ENCODE results near the gene LRBA.
"Not testable (repeated sequence)": the region's sequence is repeated elsewhere in the genome, so short reads cannot be mapped to it uniquely, and the experiment has no call there.

LRBA gene

DNA sequence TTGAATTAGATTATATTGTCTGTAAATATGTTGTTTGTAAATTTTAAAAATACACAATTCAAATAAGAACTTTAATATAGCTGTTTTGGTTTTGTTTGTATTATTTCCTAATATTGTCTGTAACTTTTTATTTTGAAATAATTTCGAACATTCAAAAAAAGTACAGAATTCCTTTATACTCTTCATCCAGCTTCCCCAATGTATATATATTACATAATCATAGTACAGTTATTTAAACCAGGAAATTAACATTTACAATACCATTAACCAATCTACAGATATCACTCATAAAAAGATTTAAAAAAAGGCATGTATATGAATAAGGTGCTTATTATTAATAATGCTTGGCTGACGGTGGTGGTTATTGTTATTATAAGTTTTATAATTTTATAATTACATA lies 84.1 kb downstream of the LRBA start:
- DNase-seq (ENCODE audit: low read depth) = no peak
- H3K4me3 ChIP-seq (ENCODE audit: low read length) = no peak overlapping the region
- TF ChIP-seq, protein P1, sequence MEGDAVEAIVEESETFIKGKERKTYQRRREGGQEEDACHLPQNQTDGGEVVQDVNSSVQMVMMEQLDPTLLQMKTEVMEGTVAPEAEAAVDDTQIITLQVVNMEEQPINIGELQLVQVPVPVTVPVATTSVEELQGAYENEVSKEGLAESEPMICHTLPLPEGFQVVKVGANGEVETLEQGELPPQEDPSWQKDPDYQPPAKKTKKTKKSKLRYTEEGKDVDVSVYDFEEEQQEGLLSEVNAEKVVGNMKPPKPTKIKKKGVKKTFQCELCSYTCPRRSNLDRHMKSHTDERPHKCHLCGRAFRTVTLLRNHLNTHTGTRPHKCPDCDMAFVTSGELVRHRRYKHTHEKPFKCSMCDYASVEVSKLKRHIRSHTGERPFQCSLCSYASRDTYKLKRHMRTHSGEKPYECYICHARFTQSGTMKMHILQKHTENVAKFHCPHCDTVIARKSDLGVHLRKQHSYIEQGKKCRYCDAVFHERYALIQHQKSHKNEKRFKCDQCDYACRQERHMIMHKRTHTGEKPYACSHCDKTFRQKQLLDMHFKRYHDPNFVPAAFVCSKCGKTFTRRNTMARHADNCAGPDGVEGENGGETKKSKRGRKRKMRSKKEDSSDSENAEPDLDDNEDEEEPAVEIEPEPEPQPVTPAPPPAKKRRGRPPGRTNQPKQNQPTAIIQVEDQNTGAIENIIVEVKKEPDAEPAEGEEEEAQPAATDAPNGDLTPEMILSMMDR (conservative IDR thresholded peaks at IDR 0.05; ENCODE audit: low read length) = no peak

DNA sequence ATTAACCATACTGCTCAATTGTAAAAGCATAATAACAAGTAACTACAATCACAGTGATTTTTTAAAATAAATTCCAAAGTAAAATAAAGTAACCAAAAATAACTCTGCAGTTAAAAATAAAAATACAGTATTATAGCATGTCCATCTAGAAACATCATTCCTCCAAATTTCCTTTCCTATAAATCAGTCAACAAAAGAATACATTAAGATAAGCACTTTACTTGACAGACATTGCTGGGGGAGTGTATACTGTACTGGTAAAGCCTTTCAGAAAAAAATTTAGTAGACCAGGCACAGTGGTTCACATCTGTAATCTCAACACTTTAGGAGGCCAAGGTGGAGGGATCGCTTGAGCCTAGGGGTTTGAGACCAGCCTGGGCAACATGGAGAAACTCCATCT lies 91.1 kb downstream of the LRBA start:
- no peak for DNase-seq (ENCODE audit: low read depth)
- no peak overlapping the region for H3K4me3 ChIP-seq (ENCODE audit: low read length)
- TF ChIP-seq, protein P1 (conservative IDR thresholded peaks at IDR 0.05; ENCODE audit: low read length) = no peak

DNA sequence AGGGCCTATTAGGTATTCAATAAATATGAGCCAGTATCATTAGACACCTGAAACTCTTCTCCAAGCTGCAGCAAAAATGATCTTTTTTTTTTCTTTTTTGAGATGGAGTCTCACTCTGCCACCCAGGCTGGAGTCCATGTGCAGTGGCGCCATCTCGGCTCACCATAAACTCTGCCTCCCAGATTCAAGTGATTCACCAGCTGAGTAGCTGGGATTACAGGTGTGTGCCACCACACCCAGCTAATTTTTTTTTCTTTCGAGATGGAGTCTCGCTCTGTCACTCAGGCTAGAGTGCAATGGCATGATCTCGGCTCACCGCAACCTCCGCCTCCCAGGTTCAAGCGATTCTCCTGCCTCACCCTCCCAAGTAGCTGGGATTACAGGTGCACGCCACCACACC lies 93.6 kb downstream of the LRBA start:
- H3K4me3 ChIP-seq (ENCODE audit: low read length); DNase-seq (ENCODE audit: low read depth): not testable (repeated sequence)

DNA sequence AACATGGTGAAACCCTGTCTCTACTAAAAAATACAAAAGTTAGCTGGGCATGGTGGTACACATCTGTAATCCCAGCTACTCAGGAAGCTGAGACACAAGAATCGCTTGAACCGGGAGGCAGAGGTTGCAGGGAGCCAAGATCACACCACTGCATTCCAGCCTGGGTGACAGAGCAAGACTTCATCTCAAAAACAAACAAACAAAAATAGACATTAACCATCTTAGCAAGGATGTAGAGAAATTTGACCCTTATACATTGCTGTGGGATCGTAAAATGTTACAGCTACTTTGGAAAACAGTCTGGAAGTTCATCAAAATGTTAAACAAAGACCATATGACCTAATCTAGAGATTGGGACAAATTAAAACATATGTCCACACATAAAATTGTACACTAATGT lies 96.5 kb downstream of the LRBA start:
- not testable (repeated sequence) for H3K4me3 ChIP-seq (ENCODE audit: low read length); DNase-seq (ENCODE audit: low read depth)

DNA sequence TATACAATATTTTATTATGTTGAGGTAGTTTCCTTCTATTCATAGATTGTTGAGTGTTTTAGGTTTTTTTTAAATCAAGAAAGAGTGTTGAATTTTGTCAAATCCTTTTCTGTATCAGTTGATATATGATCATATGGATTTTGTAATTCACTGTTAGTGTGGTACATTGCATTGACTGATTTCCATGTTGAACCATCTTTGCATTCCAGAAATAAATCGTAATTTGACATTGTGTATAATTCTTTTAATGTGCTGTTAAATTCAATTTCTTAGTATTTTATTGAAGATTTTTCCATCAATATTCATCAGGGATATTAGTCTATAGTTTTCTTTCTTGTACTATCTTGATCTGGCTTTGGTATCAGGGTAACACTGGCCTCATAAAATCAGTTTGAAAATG lies 103.8 kb downstream of the LRBA start:
- no peak overlapping the region for H3K4me3 ChIP-seq (ENCODE audit: low read length)
- DNase-seq (ENCODE audit: low read depth) = no peak
- TF ChIP-seq, protein P1 (conservative IDR thresholded peaks at IDR 0.05; ENCODE audit: low read length) = no peak

DNA sequence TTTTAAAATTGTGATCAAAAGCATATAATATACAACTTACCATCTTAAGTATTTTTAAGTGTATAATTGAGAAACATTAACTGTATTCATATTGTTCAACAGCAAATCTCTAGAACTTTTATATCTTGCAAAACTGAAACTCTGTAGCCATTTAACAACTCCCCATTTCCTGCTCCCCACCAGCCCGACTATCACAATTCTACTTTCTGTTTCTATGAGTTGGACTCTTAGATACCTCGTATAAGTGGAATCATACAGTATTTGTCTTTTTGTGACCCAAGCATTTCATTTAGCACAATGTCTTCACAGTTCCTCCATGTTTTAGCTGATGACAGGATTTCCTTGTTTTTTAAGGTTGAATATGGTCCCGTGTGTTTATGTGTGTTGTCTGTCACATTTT lies 106.0 kb downstream of the LRBA start:
- TF ChIP-seq, protein P1 (conservative IDR thresholded peaks at IDR 0.05; ENCODE audit: low read length) = no peak
- no peak for DNase-seq (ENCODE audit: low read depth)
- no peak overlapping the region for H3K4me3 ChIP-seq (ENCODE audit: low read length)

DNA sequence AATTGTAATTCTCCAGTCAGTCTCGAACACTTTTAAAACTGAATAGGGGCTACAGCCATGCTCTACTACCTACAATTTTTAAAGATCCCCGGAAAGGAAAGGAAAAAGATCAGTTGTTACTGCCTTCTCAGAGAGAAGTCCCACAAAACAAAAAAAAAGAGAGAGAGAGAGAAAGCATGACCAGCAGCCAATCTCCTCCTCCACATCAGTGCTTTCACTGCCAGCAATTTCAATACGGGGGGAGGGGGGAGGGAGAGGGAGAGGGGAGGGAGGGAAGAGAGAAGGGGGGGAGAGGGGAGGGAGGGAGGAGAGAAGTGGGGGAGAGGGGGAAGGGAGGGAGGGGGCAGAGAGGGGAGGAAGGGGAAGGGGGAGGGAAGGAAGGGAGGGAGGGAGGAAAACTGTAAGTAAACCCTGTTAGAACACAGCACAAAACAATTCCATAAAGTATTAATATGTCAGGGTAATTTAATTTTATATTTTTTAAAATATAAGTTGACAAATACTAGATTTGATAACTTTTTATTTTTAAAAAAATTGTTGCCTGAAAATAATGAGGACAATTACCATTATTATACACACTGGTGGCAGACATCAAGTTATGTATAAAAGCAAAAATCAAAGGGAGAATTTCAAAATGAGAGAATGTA lies 108.0 kb downstream of the LRBA start:
- TF ChIP-seq, protein P1 (conservative IDR thresholded peaks at IDR 0.05; ENCODE audit: low read length) = no peak
- no peak for DNase-seq (ENCODE audit: low read depth)
- H3K4me3 ChIP-seq (ENCODE audit: low read length) = no peak overlapping the region

DNA sequence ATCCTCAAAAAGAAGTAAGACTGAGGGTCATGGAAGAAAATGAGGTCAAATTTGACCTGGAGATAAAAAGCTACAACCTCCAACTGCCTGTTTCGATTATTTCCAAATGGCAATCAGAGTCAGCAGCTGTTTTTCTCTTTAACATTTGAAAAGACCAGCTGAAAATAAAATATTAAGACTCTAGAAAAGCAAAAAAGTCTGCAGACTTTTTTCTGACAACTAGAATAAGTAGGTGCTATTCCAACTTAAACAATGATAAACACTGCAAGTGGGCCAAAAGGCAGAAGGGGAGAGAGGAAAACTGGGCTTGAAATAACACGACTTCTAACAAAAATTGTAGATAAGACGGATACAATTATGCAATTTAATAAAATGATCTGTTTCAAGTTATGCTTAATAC lies 110.4 kb downstream of the LRBA start:
- H3K4me3 ChIP-seq (ENCODE audit: low read length) = no peak overlapping the region
- TF ChIP-seq, protein P1 (conservative IDR thresholded peaks at IDR 0.05; ENCODE audit: low read length) = no peak
- no peak for DNase-seq (ENCODE audit: low read depth)
